Activated T-cell treated with anti-CD3 and anti-CD28 coated beads for 24 hours (primary cell): ENCODE measurements around the gene EFNA5.

Source experiments
- DNase-seq: peaks from one replicate; pipeline ENCODE4 v3.0.0-alpha.2; 2020; ENCODE audit warnings: low read depth

The EFNA5 gene

GRCh38 chr5:107391787-107392186 lies 278.9 kb downstream of the EFNA5 start:
- DNase-seq: no peak

DNA sequence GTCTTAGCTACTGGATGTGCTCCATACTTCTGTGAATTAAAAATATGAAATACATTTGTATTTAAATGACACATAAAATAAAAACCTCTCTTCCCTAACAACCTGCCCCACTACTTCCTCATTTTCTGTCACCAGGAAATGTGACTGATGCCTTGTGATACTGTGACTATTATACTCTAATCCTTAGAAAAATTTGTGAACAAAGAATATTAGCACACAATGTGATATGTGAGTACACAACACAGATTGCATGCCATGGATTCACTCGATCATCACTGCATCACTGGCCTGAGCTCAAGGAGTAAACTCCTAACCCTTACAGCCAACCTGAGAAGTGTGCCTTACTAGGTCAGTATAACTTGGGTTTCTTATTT lies 281.0 kb downstream of the EFNA5 start:
- no peak for DNase-seq

DNA sequence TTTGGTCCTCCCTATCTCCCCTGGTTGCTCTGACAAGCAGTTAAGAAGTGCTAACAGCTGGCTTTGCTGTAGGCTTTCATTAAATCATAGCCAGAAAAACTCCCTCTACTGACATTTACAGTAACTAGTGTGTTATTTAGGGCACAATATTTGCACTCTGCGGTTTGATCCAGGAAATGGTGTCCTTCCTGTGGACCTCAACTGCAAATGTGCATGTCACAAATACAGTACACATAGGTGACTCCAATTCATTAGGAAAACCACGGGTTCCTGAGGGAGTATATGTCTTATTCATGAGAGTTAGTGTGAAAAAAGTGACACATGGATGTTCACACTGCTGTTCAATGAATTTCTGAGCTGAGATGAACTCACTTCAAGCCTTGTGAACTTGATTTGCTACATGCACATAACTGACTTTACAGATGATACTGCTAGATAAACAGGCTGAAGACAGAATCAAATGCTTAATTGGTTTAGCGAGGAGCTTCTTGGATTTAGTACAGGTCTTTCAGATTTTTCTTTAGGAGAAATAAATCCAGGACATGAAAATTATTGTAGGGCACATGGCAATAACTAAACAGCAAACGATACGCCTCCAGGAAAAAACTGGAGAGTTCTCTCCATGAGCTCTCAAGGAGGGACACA lies 281.5 kb downstream of the EFNA5 start:
- no peak for DNase-seq

- DNase-seq: no peak
Observed at GRCh38 chr5:107388141-107388861, 282.4 kb downstream of the EFNA5 start.

- DNase-seq: no peak
Observed at GRCh38 chr5:107387526-107388140, 283.1 kb downstream of the EFNA5 start.

DNA sequence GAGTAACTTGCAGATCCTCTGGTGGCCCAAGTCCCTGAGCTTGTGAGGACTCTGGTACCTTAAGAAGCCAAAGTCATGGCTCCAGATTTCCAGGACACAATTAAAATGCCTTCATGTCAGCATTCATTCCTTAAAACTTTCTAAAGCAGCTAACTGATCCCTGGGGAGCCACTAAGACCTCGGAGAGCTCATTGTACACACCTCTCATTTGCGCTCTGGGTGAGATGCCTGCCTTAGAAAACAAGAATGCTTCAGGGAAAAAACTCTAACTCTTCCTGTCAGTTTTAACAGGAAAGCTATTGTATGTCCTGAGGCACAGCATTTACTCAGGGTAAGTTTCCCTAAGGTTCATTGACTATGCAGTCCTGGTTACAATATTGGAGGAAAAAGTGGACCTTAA lies 285.0 kb downstream of the EFNA5 start:
- no peak for DNase-seq

DNA sequence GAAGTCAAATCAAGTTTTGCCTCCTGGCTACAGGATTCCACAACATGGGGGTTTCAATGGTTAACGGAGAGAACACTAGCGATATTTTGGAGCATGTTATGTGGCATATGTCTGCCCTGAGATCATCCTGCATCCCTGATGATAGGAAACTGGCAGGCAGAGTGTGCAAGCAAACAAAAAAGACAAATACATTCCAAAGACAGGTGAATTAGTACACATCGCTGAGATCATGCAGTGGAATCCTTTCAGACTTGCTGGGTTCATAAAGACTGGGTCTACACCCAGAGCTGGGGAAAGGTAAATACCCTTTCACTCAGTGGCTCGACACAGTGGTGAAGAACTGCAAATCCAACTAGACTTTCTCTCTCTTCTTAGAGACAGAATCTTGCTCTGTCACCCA lies 286.5 kb downstream of the EFNA5 start:
- no peak for DNase-seq

DNA sequence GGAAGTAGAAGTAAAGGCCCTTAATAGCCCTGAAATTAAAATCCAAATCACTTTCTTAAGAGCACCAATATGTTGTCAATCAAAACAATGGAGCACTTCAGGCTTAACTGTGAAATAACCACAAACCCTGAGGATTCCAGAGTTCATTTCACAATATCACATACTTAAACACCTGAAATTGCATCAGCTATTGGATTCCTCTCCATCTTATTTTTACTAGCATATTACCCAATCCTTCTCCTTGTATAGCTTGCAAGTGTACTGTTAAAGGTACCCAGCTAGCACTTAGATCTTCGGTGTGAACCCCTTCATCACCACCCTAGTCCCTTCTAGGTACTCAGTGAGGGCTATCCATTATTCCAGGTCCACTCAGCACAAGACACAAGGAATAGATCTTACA lies 287.3 kb downstream of the EFNA5 start:
- DNase-seq: no peak

GRCh38 chr5:107381189-107381856 lies 289.4 kb downstream of the EFNA5 start:
- no peak for DNase-seq

DNA sequence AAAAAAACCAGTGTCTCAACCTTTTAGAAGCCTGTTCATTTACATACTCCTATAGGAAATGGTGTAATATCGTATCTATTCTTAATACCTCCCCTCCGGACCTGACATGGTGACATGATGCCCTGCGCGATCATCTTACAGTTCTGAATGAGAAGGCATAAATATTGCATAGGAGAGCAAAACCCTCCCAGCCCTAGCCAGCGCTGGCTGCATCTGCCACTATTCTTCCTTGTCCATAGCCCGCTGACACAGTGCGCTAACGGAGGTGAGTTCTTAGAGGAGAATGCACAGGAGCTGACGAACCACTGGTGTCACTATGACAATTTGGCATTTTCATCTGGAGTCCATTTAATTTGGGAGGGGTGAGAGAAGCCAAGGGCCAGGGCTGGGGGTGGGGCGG lies 290.1 kb downstream of the EFNA5 start:
- DNase-seq: no peak

- DNase-seq: no peak
Observed at GRCh38 chr5:107378218-107378899, 292.4 kb downstream of the EFNA5 start.

DNA sequence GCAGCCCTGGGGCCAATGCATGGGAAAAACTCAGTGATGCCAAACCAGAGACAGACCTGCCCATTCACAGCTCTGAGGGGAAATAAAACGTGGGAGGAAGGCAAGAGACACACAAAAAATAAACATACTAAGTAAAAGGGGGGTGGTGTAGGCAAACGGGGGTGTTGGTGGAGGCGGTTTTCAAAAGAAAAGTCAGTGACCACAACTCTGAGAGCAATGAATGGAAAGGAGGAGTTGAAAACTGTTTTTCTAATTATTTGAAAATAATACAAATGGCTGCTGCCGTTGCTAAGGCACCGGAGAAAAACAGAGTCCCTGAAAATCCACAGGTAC lies 293.5 kb downstream of the EFNA5 start:
- DNase-seq: no peak

GRCh38 chr5:107376546-107377276 lies 294.0 kb downstream of the EFNA5 start:
- no peak for DNase-seq

- no peak for DNase-seq
Observed at GRCh38 chr5:107373549-107374263, 297.0 kb downstream of the EFNA5 start.

GRCh38 chr5:107372723-107373450 lies 297.9 kb downstream of the EFNA5 start:
- DNase-seq: no peak

DNA sequence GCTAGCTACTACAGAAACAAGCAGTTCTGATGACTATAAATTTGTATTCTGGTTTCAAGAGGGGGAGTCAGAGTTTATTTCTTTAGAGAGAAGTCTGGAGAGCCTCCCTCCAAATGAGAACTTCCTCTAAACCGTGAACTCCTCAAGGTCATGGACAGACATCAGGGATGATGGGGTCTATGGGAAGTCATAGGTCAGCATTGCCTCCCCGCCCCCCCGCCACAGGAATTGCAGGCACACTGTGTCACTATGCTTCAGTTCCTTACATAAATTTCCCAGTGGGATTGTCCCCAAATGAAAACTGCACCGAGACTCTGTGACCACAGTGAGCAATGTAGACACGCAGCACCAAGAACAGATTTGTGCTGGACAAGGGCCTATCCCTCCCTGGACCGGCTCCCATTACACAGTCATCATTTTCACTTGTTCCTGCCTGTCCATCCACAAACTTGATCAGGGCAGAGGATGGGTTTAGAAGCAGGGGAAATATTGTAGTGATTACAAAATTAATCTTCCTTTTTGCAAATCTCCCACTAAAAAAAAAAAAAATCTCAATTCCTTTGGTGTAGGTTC lies 300.3 kb downstream of the EFNA5 start:
- DNase-seq: no peak

DNA sequence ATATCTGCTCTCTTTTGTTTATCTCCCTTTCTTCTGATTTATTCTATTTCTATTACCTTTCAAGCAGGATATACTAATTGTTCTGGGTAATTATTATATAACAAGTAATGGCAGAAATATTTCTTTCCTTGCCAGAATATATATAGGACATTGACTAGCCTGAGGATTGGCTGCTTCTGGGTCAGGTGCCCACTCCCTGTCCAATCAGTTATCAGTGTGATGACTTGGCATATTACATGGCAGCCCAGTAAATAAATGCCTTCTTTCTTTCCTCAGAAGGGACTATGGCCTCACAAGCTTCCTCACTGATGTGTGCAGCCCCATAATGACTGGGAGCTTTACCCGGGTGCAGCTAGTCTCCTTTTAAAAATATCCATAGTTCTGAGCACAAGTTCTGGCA lies 301.1 kb downstream of the EFNA5 start:
- no peak for DNase-seq

DNA sequence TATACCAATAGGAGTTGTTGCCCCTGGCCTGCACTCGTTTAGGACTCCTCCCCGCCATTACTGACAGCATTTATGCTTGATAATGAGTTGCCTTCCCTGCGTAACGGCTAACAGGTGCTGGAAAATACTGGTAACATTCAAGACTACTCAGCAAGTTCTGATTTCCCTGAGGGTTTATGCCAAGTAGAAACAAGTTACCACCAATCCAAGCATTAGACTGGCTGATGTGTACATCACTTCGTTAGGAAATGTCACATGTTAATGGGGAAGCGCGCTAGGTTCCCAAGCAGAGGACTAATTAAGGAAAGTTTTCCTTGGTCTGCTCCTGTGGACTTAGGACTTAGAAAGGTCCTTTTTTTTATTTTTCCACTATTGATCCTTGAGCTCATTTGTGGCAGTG lies 302.1 kb downstream of the EFNA5 start:
- no peak for DNase-seq

DNA sequence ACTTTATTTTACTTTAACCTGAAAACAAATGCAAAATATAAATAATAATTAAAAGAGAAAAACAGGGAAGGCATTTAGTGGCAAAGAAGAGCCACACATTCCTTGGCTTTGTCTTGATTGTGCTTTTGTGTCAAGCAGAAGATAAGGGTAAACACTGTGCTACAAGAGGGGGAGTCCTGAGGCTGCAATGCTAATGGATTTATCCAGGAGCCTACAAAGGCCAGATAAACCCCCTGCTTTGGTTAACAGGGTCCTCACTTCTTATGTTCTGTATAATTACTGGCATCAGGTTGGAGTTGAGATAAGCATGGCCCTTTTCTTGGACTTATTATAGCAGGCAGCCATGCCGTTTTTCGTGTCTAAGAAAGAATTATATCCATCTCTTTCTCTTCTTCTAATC lies 302.8 kb downstream of the EFNA5 start:
- DNase-seq: no peak

DNA sequence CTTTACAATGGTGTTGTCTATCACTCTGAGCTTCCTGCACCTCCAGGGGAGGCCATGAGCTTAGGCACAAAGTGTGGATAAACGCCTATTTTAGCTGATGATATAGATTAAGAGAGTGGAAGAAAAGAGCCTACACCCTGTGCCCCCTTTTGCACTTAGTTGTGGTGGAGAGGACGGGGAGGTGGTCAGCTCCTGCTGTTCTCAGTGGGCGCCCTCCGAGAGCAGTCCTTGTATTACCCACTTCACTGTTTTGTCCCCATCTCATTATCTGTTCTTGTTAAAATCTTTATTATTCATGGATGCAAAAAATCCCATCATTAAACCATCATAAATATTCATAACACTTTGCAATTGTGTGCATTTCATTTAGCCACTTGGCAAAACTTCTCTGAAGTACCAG lies 303.3 kb downstream of the EFNA5 start:
- DNase-seq: no peak
